ENCODE results near the gene ZNF664.

DNA sequence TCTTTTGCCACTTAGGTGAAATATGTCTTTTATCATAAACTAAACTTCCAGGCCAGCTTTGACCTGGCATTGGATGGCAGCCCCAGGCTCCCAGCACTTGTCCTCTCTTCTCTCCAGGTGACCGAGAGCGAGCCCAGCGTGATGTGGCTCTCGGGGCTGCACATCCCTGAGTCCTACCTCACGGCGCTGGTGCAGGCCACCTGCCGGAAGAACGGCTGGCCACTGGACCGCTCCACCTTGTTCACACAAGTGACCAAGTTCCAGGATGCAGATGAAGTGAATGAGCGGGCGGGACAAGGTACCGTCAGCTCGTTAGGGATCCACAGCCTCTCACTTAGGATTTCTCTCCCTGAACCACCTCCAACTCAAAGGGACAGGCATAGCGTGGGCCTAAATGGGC is 39.8 kb upstream of the ZNF664 start:
- no peak for TF ChIP-seq CTCF (IDR thresholded peaks at IDR 0.05)
- no peak for TF ChIP-seq POLR2A (IDR thresholded peaks at IDR 0.05)
